ENCODE measurements around the gene ALDH1B1. TPM values are rescaled to one million over a fixed set of nuclear protein-coding genes. Genes with fewer than 3 reads are reported as not detected.
"Not testable (repeated sequence)": the region's sequence is repeated elsewhere in the genome, so short reads cannot be mapped to it uniquely, and the experiment has no call there.

The ALDH1B1 gene
- total RNA-seq, 1 experiment from 2014 or later = 10.4 TPM

DNA sequence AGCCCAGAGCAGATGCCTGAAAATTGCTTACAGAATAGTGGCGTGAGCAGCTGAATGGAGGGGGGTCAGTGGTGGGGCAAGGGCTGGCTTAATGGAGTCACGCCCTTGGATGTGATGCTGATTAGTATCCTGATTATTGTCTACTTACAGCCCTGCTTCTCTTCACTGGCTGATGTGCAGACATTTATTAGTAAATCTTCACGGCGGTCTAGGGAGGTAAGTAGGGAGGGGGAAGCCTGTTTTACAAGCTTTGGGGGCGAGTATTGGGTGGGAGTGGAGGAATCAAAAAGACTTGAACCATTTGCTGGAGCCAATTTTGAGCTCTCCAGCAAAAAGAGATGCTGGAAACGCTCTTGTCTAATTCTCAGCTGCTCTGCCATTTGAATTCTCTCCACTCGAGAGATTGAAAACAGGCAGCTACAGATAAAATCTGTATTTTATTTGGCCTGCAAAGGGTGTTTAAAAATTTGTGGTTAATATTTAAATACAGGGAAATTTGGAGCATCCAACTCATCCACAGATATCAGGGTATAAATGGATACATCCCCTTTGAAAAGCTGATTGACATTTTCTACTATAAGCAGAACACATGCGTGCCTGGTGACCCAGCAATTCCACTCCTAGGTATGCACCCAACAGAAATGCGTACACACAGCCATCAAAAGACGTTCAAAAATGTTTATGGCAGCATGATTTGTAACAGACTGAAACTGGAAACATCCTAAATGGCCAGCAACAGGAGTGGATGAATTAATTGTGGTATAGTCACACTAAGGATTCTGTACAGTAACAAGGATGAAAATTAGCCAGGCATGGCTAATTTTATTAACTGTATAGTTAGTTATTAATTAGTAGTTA, 19.5 kb upstream of the ALDH1B1 start:
- no peak overlapping the region for H3K4me3 ChIP-seq
- no peak overlapping the region for H3K27ac ChIP-seq
- no peaks in the 10 kb centered on the region for H3K36me3 ChIP-seq
- no peaks in the 10 kb centered on the region for H3K27me3 ChIP-seq (replicated peaks)
- H3K9me3 ChIP-seq (replicated peaks) = no peaks in the 10 kb centered on the region
- H3K4me1 ChIP-seq (replicated peaks) = no peaks in the 10 kb centered on the region
- DNase-seq (ENCODE audit: low read depth in 1 of 2, low spot score in 2 of 2) = no peak

- H3K27ac ChIP-seq = no peak overlapping the region
- no peak for DNase-seq (ENCODE audit: low read depth in 1 of 2, low spot score in 2 of 2)
- no peaks in the 10 kb centered on the region for H3K36me3 ChIP-seq
- no peaks in the 10 kb centered on the region for H3K9me3 ChIP-seq (replicated peaks)
- no peaks in the 10 kb centered on the region for H3K4me1 ChIP-seq (replicated peaks)
- H3K27me3 ChIP-seq (replicated peaks) = no peaks in the 10 kb centered on the region
- H3K4me3 ChIP-seq = no peak overlapping the region
Measured at GRCh38 chr9:38373679-38374078, 18.8 kb upstream of the ALDH1B1 start.

DNA sequence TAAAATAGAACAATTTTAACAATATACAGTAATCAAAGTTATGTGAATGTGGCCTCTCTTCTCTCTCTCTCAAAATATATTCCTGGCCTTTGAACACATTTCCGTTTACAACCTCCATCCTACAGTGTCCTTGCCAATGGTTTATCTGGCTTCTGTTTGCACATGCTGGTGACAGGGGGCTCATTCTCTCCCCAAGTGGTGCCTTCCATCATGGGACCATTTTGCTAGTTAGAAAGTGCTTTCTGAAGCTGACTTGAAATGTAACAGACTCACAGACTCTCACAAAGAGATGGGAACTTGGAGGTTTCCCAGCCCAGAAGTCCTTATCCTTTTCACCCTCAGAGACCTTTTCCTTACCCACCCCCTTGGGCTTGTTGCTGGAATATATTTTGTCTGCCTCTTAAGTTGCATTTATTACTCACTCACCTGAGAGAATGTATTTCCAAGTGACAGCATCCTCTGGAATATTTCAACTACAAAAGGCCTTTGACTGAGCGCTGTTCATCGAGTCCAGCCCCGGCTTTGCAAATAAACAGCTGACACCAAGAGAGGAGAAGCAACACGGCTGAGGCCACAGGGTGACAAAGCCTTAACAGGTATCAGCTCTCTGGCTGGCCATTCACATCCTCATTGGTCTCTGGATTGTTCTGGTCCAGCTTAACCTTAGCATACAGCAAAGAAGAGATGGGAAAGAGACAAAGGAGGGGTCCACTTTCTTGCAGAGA, 17.5 kb upstream of the ALDH1B1 start:
- no peak for DNase-seq (ENCODE audit: low read depth in 1 of 2, low spot score in 2 of 2)
- Histone ChIP-seq H3K36me3 (no peaks in the 10 kb centered on the region), H3K9me3 (replicated peaks) (no peaks in the 10 kb centered on the region), H3K4me1 (replicated peaks) (no peaks in the 10 kb centered on the region), H3K27me3 (replicated peaks) (no peaks in the 10 kb centered on the region), H3K4me3 (no peak overlapping the region), H3K27ac (no peak overlapping the region)

DNA sequence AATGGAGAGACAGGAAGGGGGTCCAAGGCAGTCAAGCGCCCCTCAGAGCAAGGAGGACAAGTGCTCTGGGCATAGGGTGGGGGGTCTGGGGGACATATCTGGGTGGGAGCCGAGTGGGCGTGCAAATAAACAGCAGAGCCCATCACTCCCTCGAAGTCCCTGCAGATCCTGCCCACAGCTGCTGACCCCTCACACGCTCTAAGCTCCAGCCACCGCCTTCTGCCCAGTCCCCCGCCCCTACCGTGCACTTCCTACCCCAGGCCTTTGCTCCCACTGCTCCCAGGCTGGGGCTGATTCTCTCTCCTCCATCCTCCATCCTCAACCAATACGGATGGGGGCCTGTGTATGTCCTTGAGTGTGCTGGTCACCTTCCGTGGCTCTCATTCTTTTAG, 16.9 kb upstream of the ALDH1B1 start:
- Histone ChIP-seq H3K9me3 (replicated peaks) (no peaks in the 10 kb centered on the region), H3K36me3 (no peaks in the 10 kb centered on the region), H3K27ac (no peak overlapping the region), H3K4me1 (replicated peaks) (no peaks in the 10 kb centered on the region), H3K4me3 (no peak overlapping the region), H3K27me3 (replicated peaks) (no peaks in the 10 kb centered on the region)
- no peak for DNase-seq (ENCODE audit: low read depth in 1 of 2, low spot score in 2 of 2)

GRCh38 chr9:38376021-38376670, 16.4 kb upstream of the ALDH1B1 start:
- Histone ChIP-seq H3K27me3 (replicated peaks) (no peaks in the 10 kb centered on the region), H3K4me3 (no peak overlapping the region), H3K9me3 (replicated peaks) (no peaks in the 10 kb centered on the region), H3K27ac (no peak overlapping the region), H3K4me1 (replicated peaks) (no peaks in the 10 kb centered on the region), H3K36me3 (no peaks in the 10 kb centered on the region)
- DNase-seq (ENCODE audit: low read depth in 1 of 2, low spot score in 2 of 2) = no peak

GRCh38 chr9:38377336-38378083, 15.0 kb upstream of the ALDH1B1 start:
- not testable (repeated sequence) for H3K27me3 ChIP-seq (replicated peaks); H3K9me3 ChIP-seq (replicated peaks); DNase-seq (ENCODE audit: low read depth in 1 of 2, low spot score in 2 of 2); H3K27ac ChIP-seq; H3K4me1 ChIP-seq (replicated peaks); H3K36me3 ChIP-seq; H3K4me3 ChIP-seq

DNA sequence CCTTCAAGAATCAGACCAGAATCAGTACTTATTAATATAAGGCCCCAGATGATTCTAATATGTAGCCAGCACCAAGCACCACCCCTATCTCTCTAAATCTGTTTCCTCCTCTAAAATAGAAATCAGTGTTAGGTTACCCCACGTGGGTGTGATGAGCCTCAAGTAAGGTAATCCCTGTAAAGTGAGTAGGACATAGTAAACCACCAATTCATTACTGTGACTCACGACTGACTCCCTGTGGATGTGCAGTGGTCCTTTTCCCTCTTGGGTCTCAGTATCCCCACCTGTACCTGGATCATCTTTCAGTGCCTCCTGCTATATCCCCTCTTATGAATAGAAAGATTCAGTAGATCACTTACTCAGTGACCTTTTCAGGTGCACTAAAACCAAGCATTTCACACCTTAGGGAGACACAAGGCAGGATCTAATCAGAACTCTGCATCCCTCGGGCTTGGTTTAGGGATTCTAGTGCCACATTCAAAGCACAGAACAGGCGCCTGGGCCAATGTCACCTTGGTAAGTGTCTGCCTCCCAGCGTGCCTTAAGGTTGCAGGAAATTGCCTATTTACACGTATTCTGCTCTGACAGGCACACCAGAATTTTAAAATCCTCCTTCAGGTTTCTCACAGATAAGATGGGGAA, 12.2 kb upstream of the ALDH1B1 start:
- no peaks in the 10 kb centered on the region for H3K27me3 ChIP-seq (replicated peaks)
- DNase-seq (ENCODE audit: low read depth in 1 of 2, low spot score in 2 of 2) = no peak
- H3K9me3 ChIP-seq (replicated peaks) = no peaks in the 10 kb centered on the region
- peaks cover 9% of the 10 kb centered on the region for H3K4me1 ChIP-seq (replicated peaks)
- no peaks in the 10 kb centered on the region for H3K36me3 ChIP-seq
- H3K4me3 ChIP-seq = no peak overlapping the region
- H3K27ac ChIP-seq = no peak overlapping the region

DNA sequence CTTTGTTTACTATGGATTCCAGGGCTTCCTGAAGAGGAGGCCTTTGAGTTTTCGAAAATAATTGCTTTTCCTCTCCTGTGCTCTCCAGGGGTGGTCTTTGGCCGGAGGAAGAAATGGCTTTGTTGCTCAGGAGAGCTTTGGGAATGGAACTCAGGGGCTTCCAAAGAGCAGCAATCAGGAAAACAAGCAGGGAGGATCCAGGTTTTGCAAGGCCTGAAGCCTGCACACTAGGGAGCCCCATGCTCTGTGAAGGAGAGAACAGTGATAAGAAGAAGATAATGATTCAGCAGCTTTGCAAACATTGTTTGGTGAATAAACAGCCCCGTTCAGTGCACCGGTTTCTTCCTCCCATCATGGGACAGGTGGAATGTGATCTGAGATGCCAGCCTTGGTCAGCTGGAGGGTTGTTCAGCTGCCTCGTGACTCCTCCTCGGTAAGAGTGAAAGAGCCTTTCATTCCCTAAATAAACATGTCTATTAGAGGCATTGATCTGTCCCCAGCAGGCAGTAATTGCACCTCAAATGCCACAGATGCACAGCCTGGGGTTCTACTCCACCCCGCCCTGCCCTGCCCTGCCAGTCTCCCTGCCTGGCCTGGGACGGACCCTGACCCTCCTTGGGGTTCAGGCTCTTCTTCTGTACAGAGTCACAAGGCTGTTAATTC, 11.5 kb upstream of the ALDH1B1 start:
- no peak for DNase-seq (ENCODE audit: low read depth in 1 of 2, low spot score in 2 of 2)
- H3K36me3 ChIP-seq = no peaks in the 10 kb centered on the region
- no peaks in the 10 kb centered on the region for H3K27me3 ChIP-seq (replicated peaks)
- H3K9me3 ChIP-seq (replicated peaks) = no peaks in the 10 kb centered on the region
- no peak overlapping the region for H3K4me3 ChIP-seq
- H3K4me1 ChIP-seq (replicated peaks) = peaks cover 9% of the 10 kb centered on the region
- no peak overlapping the region for H3K27ac ChIP-seq

DNA sequence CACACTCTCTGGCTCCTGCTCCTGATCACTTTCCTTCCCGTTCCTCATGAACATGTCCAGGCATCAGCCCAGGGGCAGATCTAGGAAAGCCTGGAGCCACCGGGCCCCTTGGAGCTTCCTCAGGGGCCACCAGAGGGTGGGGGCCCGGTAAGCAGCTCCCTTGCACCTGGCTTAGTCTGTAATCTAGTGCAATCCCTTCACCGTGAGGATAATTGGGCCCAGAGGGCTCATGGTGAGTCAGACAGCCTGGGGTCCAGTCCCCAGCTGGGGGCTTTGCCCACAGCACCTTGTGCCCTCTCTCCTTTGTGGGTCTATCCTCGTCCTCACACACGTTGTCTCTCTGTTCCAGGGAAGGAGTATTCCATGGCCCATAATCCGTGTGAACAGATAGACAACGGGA, 10.4 kb upstream of the ALDH1B1 start:
- H3K27ac ChIP-seq = no peak overlapping the region
- H3K4me3 ChIP-seq = no peak overlapping the region
- no peaks in the 10 kb centered on the region for H3K36me3 ChIP-seq
- no peaks in the 10 kb centered on the region for H3K27me3 ChIP-seq (replicated peaks)
- no peaks in the 10 kb centered on the region for H3K9me3 ChIP-seq (replicated peaks)
- no peak for DNase-seq (ENCODE audit: low read depth in 1 of 2, low spot score in 2 of 2)
- peaks cover 9% of the 10 kb centered on the region for H3K4me1 ChIP-seq (replicated peaks)

- Histone ChIP-seq H3K4me3 (no peak overlapping the region), H3K36me3 (no peaks in the 10 kb centered on the region), H3K9me3 (replicated peaks) (no peaks in the 10 kb centered on the region), H3K27ac (no peak overlapping the region), H3K27me3 (replicated peaks) (no peaks in the 10 kb centered on the region), H3K4me1 (replicated peaks) (peaks cover 9% of the 10 kb centered on the region)
- no peak for DNase-seq (ENCODE audit: low read depth in 1 of 2, low spot score in 2 of 2)
Measured at GRCh38 chr9:38384990-38385848, 7.3 kb upstream of the ALDH1B1 start.

DNA sequence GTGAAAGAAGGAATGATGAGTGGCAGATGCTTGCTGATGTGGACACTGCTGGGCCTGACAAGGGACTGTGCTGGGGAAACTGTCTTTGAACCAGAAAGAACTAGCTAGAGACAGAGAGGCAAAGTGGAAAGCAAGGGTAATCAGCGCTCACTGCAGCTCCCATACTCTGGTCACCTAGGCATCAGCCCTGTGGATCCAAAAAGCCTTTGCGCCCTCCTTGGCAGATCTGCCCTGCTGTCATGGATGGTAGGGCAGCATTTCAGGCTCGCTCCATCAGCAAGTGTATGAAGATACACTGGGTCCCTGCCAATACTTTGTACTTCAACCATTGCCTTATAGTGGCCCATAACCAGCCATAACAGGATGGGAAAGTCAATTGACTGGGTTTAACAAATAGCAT, 6.6 kb upstream of the ALDH1B1 start:
- no peak overlapping the region for H3K27ac ChIP-seq
- H3K4me3 ChIP-seq = no peak overlapping the region
- no peaks in the 10 kb centered on the region for H3K27me3 ChIP-seq (replicated peaks)
- no peaks in the 10 kb centered on the region for H3K36me3 ChIP-seq
- H3K4me1 ChIP-seq (replicated peaks) = peaks cover 9% of the 10 kb centered on the region
- H3K9me3 ChIP-seq (replicated peaks) = no peaks in the 10 kb centered on the region
- no peak for DNase-seq (ENCODE audit: low read depth in 1 of 2, low spot score in 2 of 2)

DNA sequence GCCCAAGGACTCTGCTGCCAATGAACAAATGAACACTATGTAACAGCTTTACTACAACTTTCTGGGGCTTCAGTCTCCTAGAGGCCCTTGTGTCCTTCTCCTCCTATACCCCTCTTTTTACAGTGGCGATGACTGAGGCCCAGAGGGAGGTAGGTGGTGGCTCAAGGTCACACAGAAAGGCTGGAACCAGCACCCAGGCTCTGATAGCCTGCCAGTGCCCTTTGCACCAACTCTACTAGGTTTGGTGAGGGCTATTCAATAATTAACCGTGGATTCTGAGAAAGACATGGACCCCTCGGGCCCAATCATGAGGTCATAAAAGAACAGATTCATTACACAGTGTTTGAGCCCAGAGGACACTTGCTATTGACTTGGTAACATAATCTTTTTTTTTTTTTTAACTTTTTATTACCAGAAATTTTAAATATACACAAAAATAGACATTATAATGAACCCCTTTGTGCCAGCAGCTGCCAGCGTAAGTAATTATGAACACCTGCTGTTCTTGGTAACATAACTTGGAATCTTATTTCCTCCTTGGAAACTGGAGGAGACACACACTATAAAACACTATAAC, 6.1 kb upstream of the ALDH1B1 start:
- H3K27ac ChIP-seq = no peak overlapping the region
- H3K27me3 ChIP-seq (replicated peaks) = no peaks in the 10 kb centered on the region
- no peaks in the 10 kb centered on the region for H3K36me3 ChIP-seq
- H3K4me3 ChIP-seq = no peak overlapping the region
- no peak for DNase-seq (ENCODE audit: low read depth in 1 of 2, low spot score in 2 of 2)
- H3K4me1 ChIP-seq (replicated peaks) = peaks cover 9% of the 10 kb centered on the region
- H3K9me3 ChIP-seq (replicated peaks) = no peaks in the 10 kb centered on the region
